GM12878 (cell line): ENCODE measurements around the gene ROCK1. TPM values are rescaled to one million over a fixed set of nuclear protein-coding genes. Genes with fewer than 3 reads are reported as not detected.

Experiments used
- ATAC-seq: fragments of 200-7000 bp; cut with Tn5 transposase; 3 replicates; pipeline ENCODE4 v1.9.1; 2020; ENCODE audit warnings: mild to moderate bottlenecking, moderate library complexity
- BruUV-seq: library from RNA; stranded (reverse); fragments of 400-500 nt; replicated peaks from 2 replicates; lab custom pipeline; 2021; lab: Mats Ljungman, UMichigan
- CTCF ChIA-PET: fragments of 300-600 bp; sonication (Branson Sonifier 250); formaldehyde crosslinking; extraction: SDS; loops from one replicate; lab custom pipeline; 2021; ENCODE audit warnings: inconsistent platforms; lab: Yijun Ruan, JAX
- POLR2A ChIA-PET: fragments of 350-600 bp; formaldehyde crosslinking; extraction: SDS; loops from one replicate; lab custom pipeline; 2021; ENCODE audit warnings: inconsistent platforms; lab: Charles Lee
- RAD21 ChIA-PET: fragments of 300-600 bp; sonication (Branson Sonifier 250); formaldehyde crosslinking; loops from one replicate; lab custom pipeline; 2023; ENCODE audit warnings: antibody characterized with exemption; ENCODE audit not compliant: unreplicated experiment; lab: Charles Lee
- SMC1A ChIA-PET: fragments of 300-600 bp; sonication (Branson Sonifier 250); formaldehyde crosslinking; loops from one replicate; lab custom pipeline; 2023; ENCODE audit not compliant: unreplicated experiment, uncharacterized antibody; lab: Charles Lee
- DNase-seq: peaks from one replicate; pipeline ENCODE4 v3.0.0-alpha.2; 2011; ENCODE audit warnings: low read depth, low spot score
- FAIRE-seq: peaks from 3 replicates; lab custom pipeline; 2011; peaks lifted over from hg19 to GRCh38; lab: Jason Lieb, UNC
- H2AFZ ChIP-seq: 2 replicates; pipeline ENCODE4 v1.6.0; 2011; ENCODE audit warnings: low read depth, low read length, control low read depth; ENCODE audit not compliant: control insufficient read depth
- H3K27ac ChIP-seq: 2 replicates; pipeline ENCODE4 v1.5.1; 2011; ENCODE audit warnings: control low read depth; ENCODE audit not compliant: control insufficient read depth, insufficient read depth
- H3K27me3 ChIP-seq, 2 experiments: replicated peaks in 1 of 2; 2 replicates each; pipeline versions ENCODE4 v1.6.0 to v1.6.1; 2011; ENCODE audit warnings: low read length in 1 of 2; ENCODE audit not compliant: control insufficient read depth in 2 of 2, insufficient read depth in 2 of 2
- H3K36me3 ChIP-seq, 2 experiments: 2 replicates each; pipeline ENCODE4 v1.5.1; 2011; ENCODE audit warnings: low read length in 1 of 2; ENCODE audit not compliant: control insufficient read depth in 2 of 2, insufficient read depth in 2 of 2
- H3K4me1 ChIP-seq: 2 replicates; pipeline ENCODE4 v1.6.1; 2011; ENCODE audit warnings: mild to moderate bottlenecking, low read length, moderate library complexity, mixed read lengths; ENCODE audit not compliant: control insufficient read depth, insufficient read depth
- H3K4me2 ChIP-seq: 2 replicates; pipeline ENCODE4 v1.6.0; 2011; ENCODE audit warnings: control low read depth; ENCODE audit not compliant: control insufficient read depth, insufficient read depth
- H3K4me3 ChIP-seq: fragments of 200-600 bp; sonication (generic); 2 replicates; pipeline ENCODE4 v1.5.1; 2016
- H3K79me2 ChIP-seq: 2 replicates; pipeline ENCODE4 v1.6.0; 2011; ENCODE audit warnings: low read length; ENCODE audit not compliant: control insufficient read depth, insufficient read depth
- H3K9ac ChIP-seq: 2 replicates; pipeline ENCODE4 v1.8.0; 2011; ENCODE audit warnings: low read length, control low read depth, mixed read lengths; ENCODE audit not compliant: control insufficient read depth, insufficient read depth
- H3K9me3 ChIP-seq: replicated peaks from 3 replicates; pipeline ENCODE4 v1.5.1; 2011; ENCODE audit warnings: mild to moderate bottlenecking, low read length; ENCODE audit not compliant: control insufficient read depth, insufficient read depth
- H4K20me1 ChIP-seq: 2 replicates; pipeline ENCODE4 v1.6.0; 2011; ENCODE audit not compliant: control insufficient read depth, insufficient read depth
- BMI1 ChIP-seq: fragments of 450-650 bp; IDR thresholded peaks from 2 replicates; pipeline ENCODE4 v1.6.1; 2016; ENCODE audit warnings: mild to moderate bottlenecking, moderate library complexity, borderline replicate concordance
- CBX5 ChIP-seq: sonication (generic); IDR thresholded peaks from 2 replicates; pipeline ENCODE4 v1.6.1; 2016; ENCODE audit warnings: low read depth, moderate library complexity, mild to moderate bottlenecking, inconsistent platforms
- LARP7 ChIP-seq: fragments of 450-650 bp; IDR thresholded peaks from 2 replicates; pipeline ENCODE4 v1.6.1; 2017; ENCODE audit warnings: mild to moderate bottlenecking
- MXI1 ChIP-seq: fragments of 150-350 bp; IDR thresholded peaks from 2 replicates; pipeline ENCODE4 v1.6.1; 2011; ENCODE audit warnings: low read depth, mild to moderate bottlenecking, inconsistent platforms, low read length, improper control_type of control experiment
- NR2C2 ChIP-seq: IDR thresholded peaks from 2 replicates; pipeline ENCODE4 v1.6.1; 2011; ENCODE audit warnings: borderline replicate concordance, low read depth; ENCODE audit not compliant: control insufficient read depth, insufficient read length
- SREBF1 ChIP-seq: IDR thresholded peaks from 2 replicates; pipeline ENCODE4 v1.6.1; 2012; ENCODE audit warnings: mild to moderate bottlenecking, low read length
- SRF ChIP-seq, 2 experiments: IDR thresholded peaks; 2 replicates each; pipeline ENCODE4 v1.6.1; 2011; ENCODE audit warnings: low read depth in 2 of 2, low read length in 2 of 2, mild to moderate bottlenecking in 1 of 2, moderate library complexity in 1 of 2
- WGBS: methylation state at CpG from one replicate; pipeline ENCODE4 v1.1.6; 2016; ENCODE audit warnings: low lambda C conversion rate; ENCODE audit not compliant: insufficient replicate concordance, insufficient coverage; ENCODE audit errors: missing lambda C conversion rate; 5-methylcytosine and 5-hydroxymethylcytosine counted together
- in situ Hi-C: fragments of 300-500 bp; cut with MboI; formaldehyde crosslinking; loops from 9 replicates; pipeline ENCODE4 v1.14.3; 2018; ENCODE audit warnings: mixed read lengths
- intact Hi-C: fragments of 100-400 bp; cut with micrococcal nuclease; formaldehyde crosslinking; loops from one replicate; pipeline ENCODE4 v1.14.2; 2022; ENCODE audit not compliant: unreplicated experiment
- polyA plus RNA-seq, 11 experiments: library from polyadenylated mRNA; depleted of rRNA in 4 of 11; unstranded in 6 of 11; stranded (reverse) in 5 of 11; fragments of >200 nt; fragmentation: Nextera tagmentation in 4 of 11; fragmentation: Illumina TruSeq in 1 of 11; extraction: Ambion mirVana in 4 of 11; extraction: Trizol in 1 of 11; gene quantifications; 1 replicate in 1 of 11; 2 replicates in 10 of 11; pipeline versions ENCODE4 v1.2.1 to v1.2.3, GENCODE V29; 2011 to 2016; ENCODE audit warnings: inconsistent platforms in 2 of 11, missing spikeins in 2 of 11, low read depth in 1 of 11
- total RNA-seq, 4 experiments: library from RNA; depleted of rRNA in 3 of 4; stranded (reverse); fragments of >200 nt in 3 of 4; fragmentation: Illumina TruSeq in 1 of 4; extraction: Trizol in 1 of 4; gene quantifications; 2 replicates each; pipeline versions ENCODE4 v1.2.1 to v1.2.3, GENCODE V29; 2013 to 2021
- TF ChIP-seq, protein P1 (sequence below): IDR thresholded peaks from 2 replicates; pipeline ENCODE4 v1.6.1; 2011; ENCODE audit warnings: mild to moderate bottlenecking, low read depth, low read length, moderate library complexity; ENCODE audit not compliant: insufficient replicate concordance

Gene ROCK1
- total and polyA plus RNA-seq, 10 of the 15 experiments (the other 5 are each of a cell fraction or from before 2014, with no cell fraction given) = 14.8 to 46.6 (median 29.5) TPM

DNA sequence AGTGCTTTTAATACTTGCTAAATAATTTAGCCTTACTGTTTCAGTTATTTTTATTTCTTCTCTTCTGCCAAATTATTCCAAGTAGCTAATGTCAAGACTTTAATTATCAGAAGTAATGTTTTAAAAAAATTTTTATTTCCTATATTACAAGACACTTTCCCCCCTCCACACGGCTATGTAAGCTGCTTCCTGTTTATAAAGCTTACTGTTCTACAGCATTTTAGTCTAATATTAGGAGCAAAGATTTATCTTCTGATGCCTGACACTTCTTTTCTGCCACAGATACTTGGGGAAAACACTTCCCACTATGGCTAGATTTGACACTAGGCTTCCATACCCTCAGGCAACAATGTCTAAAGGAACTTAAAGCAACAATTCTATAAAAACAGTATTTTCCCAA, 62.3 kb downstream of the ROCK1 start (continued):
- no peak for TF ChIP-seq SRF (IDR thresholded peaks at IDR 0.05; ENCODE audit: low read depth in 2 of 2, low read length in 2 of 2)
- TF ChIP-seq, protein P1, sequence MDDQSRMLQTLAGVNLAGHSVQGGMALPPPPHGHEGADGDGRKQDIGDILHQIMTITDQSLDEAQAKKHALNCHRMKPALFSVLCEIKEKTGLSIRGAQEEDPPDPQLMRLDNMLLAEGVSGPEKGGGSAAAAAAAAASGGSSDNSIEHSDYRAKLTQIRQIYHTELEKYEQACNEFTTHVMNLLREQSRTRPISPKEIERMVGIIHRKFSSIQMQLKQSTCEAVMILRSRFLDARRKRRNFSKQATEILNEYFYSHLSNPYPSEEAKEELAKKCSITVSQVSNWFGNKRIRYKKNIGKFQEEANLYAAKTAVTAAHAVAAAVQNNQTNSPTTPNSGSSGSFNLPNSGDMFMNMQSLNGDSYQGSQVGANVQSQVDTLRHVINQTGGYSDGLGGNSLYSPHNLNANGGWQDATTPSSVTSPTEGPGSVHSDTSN = no peak
- no peak for TF ChIP-seq MXI1

DNA sequence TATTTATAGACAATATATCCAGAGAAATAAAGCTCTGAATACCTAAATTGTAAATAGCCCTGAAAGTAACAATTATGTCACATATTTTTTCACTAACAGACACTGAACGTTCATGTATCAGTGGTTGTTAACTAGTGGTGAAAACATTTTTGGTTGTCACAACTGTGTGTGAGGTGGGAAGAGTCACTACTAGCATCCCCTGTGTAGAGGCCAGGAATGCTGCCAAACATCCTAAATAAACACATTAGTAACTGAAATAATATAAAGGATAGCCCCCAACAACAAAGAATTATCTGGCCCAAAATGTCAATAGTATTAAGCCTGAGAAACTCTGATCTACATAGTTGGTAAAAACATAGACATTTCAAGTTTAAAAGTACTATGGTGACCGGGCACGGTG, 64.5 kb downstream of the ROCK1 start:
- ATAC-seq = no peak
- intact Hi-C loops = loop anchor here (5.0 to 10.0 kb wide), 2 partner anchors 40 to 128 kb away; no protein-coding TSS in a partner anchor
- Histone ChIP-seq H3K36me3 (peaks cover 0 to 6% of the 10 kb centered on the region in 2 experiments; a peak in 2 of 4 replicates), H3K4me1 (no peaks in the 10 kb centered on the region), H2AFZ (no peak overlapping the region), H3K4me2 (no peak overlapping the region), H3K27ac (no peak overlapping the region), H3K9ac (no peak overlapping the region), H3K9me3 (no peaks in the 10 kb centered on the region), H3K27me3 (no peaks in the 10 kb centered on the region), H4K20me1 (no peaks in the 10 kb centered on the region), H3K4me3 (no peak overlapping the region), H3K79me2 (no peaks in the 10 kb centered on the region; the same call in none of the 2 replicates)
- no peak for FAIRE-seq
- in situ Hi-C loops = loop anchor here (5.0 kb wide), 1 partner anchor 50 kb away; no protein-coding TSS in a partner anchor
- BruUV-seq = no TSS peak
- whole genome bisulfite sequencing = 78% methylated on average over 3 of the region's 3 CpGs
- POLR2A ChIA-PET = no interaction called here
- SMC1A ChIA-PET = interaction anchor here (0.8 kb wide), 1 partner anchor 27 kb away, joined by 3 read pairs; no protein-coding TSS in a partner anchor
- TF ChIP-seq BMI1 = no peak
- no peak for TF ChIP-seq SREBF1
- no peak for TF ChIP-seq CBX5
- no peak for TF ChIP-seq NR2C2
- TF ChIP-seq LARP7 = no peak
- RAD21 ChIA-PET = interaction anchor here (1.3 kb wide), 1 partner anchor 64 kb away, joined by 4 read pairs; the partner anchor contains the start of gene ROCK1
- CTCF ChIA-PET = no interaction called here
- DNase-seq = no peak
